Measurements from ENCODE around the gene WHRN.

DNA sequence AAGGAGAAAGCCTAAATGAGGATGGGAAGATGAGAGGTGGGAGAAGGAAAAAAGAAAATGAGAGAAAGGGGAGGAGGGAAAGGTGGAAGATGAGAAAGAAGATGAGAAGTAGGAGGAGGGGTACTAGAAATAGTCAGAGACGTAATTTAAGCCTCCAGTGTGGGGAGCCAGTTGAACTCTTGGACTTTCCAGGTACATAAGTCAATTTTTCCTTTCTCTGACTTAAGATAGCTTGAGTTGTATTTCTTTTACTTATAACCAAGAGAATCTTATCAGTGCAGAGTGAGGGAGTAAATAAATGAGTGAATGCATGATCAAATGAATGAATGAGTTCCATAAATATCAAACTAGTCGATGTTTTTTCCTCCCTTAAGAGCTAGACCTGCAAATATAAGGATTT is 21.5 kb upstream of the WHRN start:
- TF ChIP-seq POLR2A (IDR thresholded peaks at IDR 0.05; ENCODE audit: control extremely low read depth in 1 of 2, low read depth in 2 of 2, low read length in 2 of 2), result no peak
- TF ChIP-seq EZH2 (IDR thresholded peaks at IDR 0.05; ENCODE audit: low read depth, low read length, severe bottlenecking), result no peak
- TF ChIP-seq RBBP5 (IDR thresholded peaks at IDR 0.05; ENCODE audit: borderline replicate concordance, low read depth, low read length), result no peak
- TF ChIP-seq POLR2AphosphoS5 (IDR thresholded peaks at IDR 0.05; ENCODE audit: low read depth, low read length), result no peak
- no peak for TF ChIP-seq EGR1 (IDR thresholded peaks at IDR 0.05; ENCODE audit: borderline replicate concordance, low read depth, low read length)
- TF ChIP-seq JUND (IDR thresholded peaks at IDR 0.05; ENCODE audit: low read length), result no peak
- no peak for TF ChIP-seq KDM1A (IDR thresholded peaks at IDR 0.05; ENCODE audit: borderline replicate concordance, low read length)
- no peak for TF ChIP-seq CREB1 (IDR thresholded peaks at IDR 0.05)
- TF ChIP-seq CTCF (IDR thresholded peaks at IDR 0.05; ENCODE audit: control extremely low read depth in 1 of 3, insufficient read depth in 1 of 3, low read depth in 1 of 3, low read length in 3 of 3), result no peak
- TF ChIP-seq GABPA (IDR thresholded peaks at IDR 0.05; ENCODE audit: borderline replicate concordance, insufficient read depth, low read length), result no peak
- no peak for TF ChIP-seq ASH2L (IDR thresholded peaks at IDR 0.05; ENCODE audit: low read length)
- no peak for TF ChIP-seq SP1 (IDR thresholded peaks at IDR 0.05; ENCODE audit: low read depth, low read length)

Measured in H1 (cell line).